Mammary microvascular endothelial cell (primary cell): ENCODE results near the gene PSMB5. TPM values are rescaled to one million over a fixed set of nuclear protein-coding genes. Genes with fewer than 3 reads are reported as not detected.

Source experiments
- total RNA-seq: library from RNA; depleted of rRNA; stranded (reverse); fragments of >200 nt; gene quantifications from 2 replicates; pipeline ENCODE4 v1.2.3, GENCODE V29; 2015

PSMB5 gene
- 359 and 397 TPM in 2 replicates for total RNA-seq

DNA sequence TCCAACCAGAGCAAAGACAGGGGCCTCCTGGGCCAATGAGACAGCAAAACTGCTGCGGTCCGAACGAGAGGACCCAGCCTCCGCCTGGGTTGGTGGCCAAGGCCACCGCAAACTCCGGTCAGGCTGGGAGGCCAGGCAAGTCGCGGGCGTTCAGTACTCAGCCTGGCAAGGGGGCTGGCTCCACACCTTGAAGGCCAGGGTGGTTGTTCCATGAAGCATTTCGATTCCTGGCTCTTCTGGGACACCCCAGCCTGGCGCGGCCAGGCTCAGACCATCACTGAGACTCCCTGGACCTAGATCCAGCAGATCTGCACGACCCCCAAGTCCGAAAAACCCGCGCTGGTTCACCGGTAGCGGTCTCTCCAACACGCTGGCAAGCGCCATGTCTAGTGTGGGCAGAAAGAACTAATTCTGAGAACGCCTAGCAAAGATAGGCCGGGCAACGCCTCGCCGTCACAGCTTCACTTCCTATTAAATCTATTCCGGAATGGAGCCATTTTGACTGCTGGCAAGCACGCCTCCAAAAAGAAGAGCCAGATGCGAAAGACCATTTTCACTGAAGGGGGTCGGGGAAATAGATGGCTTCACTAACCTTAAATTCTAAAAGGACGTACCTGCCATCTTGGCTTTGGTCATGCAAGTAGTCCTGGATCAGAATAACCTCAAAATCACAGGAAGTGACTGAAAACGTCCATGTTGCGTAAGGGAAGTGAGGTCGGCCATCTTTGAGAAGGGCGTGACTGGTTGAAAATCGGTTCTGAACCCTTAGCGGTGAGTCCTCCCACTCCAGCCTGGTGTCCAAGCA is at the start of gene PSMB5:
Gene PSMB5 (minus strand): TSS at position 403 of the 805 bp plus-strand sequence. CDS start 19 bp downstream, at position 384.

DNA sequence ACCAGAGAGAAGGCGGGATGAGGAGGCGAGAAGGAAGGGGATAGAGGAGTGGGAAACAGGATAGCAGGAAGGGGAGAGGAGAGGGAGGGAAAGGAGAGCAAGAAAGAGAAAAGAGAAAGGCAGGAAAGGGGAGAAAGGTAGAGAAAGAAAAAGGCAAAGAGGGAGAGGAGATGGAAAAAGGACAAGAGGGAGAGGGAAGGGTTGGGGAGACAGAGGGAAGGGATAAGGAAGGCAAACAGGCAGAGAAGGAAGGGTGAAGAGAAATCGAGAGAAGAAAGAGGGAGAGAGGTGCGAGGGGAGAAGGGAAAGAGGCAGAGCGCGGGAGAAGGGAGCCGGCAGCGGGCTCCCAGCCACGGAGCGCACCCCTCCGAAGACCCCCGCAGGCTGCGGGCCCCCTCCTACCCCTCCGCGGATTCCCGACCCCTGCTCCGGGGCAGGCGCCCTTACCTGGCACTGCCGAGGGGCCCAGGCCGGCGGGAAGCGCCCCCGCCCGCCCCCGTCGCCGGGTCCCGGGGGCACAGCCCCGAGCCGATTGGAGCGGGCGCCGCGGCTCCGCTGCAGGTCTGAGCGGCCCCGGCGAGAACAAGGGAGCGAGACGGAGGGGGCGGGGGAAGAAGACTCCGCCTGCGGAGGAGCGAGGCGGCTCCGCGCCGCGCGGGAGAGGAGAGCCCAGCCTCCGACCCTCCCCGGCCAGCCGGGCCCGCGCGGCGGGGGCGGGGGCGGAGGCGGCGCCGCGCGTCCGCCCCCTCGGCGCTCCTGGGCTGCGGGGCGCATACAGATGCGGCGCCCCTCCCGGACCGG is 22.5 kb upstream of the PSMB5 start, which contains the start of gene CDH24:
Gene CDH24 (minus strand): TSS at position 565 of the 801 bp plus-strand sequence. CDS start 1,787 bp downstream, outside the sequence.

DNA sequence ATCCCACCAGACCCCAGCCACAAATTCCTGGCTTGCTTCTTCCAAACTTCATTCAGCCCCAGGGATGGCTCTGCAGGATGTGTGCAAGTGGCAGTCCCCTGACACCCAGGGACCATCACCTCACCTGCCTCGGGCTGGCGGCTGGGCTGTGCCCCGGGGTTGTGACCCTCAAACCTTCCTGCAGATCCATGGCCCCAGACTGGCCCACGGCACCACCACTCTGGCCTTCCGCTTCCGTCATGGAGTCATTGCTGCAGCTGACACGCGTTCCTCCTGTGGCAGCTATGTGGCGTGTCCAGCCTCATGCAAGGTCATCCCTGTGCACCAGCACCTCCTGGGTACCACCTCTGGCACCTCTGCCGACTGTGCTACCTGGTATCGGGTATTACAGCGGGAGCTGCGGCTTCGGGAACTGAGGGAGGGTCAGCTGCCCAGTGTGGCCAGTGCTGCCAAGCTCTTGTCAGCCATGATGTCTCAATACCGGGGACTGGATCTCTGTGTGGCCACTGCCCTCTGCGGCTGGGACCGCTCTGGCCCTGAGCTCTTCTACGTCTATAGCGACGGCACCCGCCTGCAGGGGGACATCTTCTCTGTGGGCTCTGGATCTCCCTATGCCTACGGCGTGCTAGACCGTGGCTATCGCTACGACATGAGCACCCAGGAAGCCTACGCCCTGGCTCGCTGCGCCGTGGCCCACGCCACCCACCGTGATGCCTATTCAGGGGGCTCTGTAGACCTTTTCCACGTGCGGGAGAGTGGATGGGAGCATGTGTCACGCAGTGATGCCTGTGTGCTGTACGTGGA is 7.7 kb upstream of the PSMB5 start, which contains the start of gene PSMB11:
Gene PSMB11 (plus strand): TSS at position 51 of the 804 bp plus-strand sequence. CDS start 14 bp downstream, at position 65.

DNA sequence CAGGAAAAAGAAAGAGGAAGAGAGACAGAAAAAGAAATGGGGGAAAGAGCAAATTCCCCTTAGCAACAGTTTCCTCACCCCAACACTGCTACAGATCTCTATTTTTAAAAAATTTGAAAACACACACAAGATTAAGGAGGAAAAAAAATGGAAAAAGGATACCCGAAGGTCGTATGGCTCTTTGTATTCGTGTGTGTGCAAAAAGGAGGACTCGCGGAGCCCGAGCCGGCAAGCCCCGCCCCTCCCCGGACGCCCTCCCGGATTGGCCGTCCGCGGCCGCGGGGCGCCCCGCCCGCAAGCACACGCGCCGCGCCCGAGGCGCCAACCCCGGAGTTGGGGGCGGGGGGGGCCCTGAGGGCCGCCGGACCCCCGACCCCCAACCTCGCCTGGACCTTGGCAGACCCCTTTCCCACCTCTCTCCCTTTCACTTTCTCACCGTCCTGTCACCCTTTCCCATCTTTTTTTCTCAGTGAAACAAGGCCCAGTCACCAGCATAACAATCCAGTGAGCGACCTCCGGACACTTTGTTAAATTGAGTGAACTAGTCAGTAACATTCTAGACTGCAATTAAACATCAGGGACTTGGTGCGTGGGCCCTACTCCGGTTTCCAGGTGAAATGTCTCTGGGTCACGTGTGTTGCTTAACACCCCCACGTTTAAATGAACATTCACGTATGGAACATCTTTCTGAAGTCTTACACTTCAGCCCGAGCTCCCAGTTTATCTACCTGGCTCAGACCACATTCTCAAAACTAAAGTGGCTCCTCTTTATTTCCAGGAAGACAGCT is 24.6 kb downstream of the PSMB5 start, which contains the start of gene C14orf93:
Gene C14orf93 (minus strand): TSS at position 205 of the 788 bp plus-strand sequence. CDS start 11,120 bp downstream, outside the sequence.

DNA sequence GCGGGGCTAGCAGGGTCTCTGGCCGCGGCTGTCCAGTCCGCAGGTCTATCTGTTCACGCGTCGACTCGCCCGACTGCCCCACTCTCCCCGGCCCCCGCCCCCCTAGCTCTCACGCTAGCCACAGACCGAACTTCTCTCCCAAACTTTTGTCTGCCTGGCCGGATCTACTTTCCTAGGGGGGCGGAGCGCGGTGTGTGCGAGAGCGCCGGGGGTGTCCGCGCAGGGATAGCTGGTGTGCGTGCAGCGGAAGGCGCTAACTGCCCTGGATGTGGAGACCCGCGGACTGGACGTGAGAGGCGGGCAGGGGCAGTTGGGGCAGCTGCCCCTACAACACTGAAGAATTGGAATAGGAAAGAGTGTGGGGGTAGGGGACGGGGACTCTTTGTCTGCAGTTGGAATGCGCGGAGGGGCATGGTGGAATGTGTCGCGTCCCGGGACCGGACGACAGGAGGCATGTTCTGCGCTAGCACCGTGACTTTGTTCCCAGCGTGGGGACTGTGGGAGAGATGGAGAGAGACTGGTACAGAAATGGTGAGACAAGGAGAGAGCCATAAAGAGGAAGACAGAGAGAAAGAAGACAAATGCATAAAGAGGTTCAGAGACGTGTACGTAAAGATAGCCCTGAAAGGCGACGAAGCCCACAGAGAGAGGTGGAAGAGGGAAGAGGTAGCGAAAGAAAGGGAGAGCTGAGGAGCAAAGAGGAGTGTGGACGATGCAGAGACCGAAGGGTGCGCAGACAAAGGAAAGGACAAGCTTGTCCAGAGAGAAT is 52.0 kb downstream of the PSMB5 start, which contains the start of gene AJUBA:
Gene AJUBA (minus strand): TSS at position 75 of the 769 bp plus-strand sequence. CDS start 285 bp downstream, outside the sequence.

Other genes with a start within 250 kb of the PSMB5 start
- 12.2 and 12.6 TPM in 2 replicates for gene SLC7A7, start 219.5 kb downstream of the PSMB5 start, total RNA-seq
- gene MRPL52, start 205.0 kb downstream of the PSMB5 start, total RNA-seq, result 226 and 283 TPM in 2 replicates
- 238 and 246 TPM in 2 replicates for gene MMP14, start 198.3 kb downstream of the PSMB5 start, total RNA-seq
- 108 and 118 TPM in 2 replicates for gene LRP10, start 163.2 kb downstream of the PSMB5 start, total RNA-seq
- 0.27 TPM in 1 of 2 replicates, not detected in the other for gene REM2, start 151.7 kb downstream of the PSMB5 start, total RNA-seq
- 56.8 and 79.5 TPM in 2 replicates for gene RBM23, start 115.8 kb downstream of the PSMB5 start, total RNA-seq
- gene PRMT5, start 105.5 kb downstream of the PSMB5 start, total RNA-seq, result 71.5 and 73.8 TPM in 2 replicates
- 61.1 and 74.4 TPM in 2 replicates for gene HAUS4, start 77.8 kb downstream of the PSMB5 start, total RNA-seq
- gene AJUBA, start 52.3 kb downstream of the PSMB5 start, total RNA-seq, result 44.1 and 45.2 TPM in 2 replicates
- 5.8 and 8.2 TPM in 2 replicates for gene C14orf93, start 24.8 kb downstream of the PSMB5 start, total RNA-seq
- gene PSMB11, start 7.3 kb upstream of the PSMB5 start, total RNA-seq, result not detected in 2 replicates
- 11.5 and 16.7 TPM in 2 replicates for gene CDH24, start 22.6 kb upstream of the PSMB5 start, total RNA-seq
- gene ACIN1, start 60.2 kb upstream of the PSMB5 start, total RNA-seq, result 65.8 and 66.5 TPM in 2 replicates
- 32.6 and 57.0 TPM in 2 replicates for gene C14orf119, start 60.6 kb upstream of the PSMB5 start, total RNA-seq
- gene CIROP, start 70.1 kb upstream of the PSMB5 start, total RNA-seq, result not detected in 2 replicates
- gene CEBPE, start 84.4 kb upstream of the PSMB5 start, total RNA-seq, result not detected in 2 replicates
- gene SLC7A8, start 148.8 kb upstream of the PSMB5 start, total RNA-seq, result not detected in 2 replicates
- gene RNF212B, start 203.0 kb upstream of the PSMB5 start, total RNA-seq, result not detected in 2 replicates